PC-3 (cell line): ENCODE results near the gene UBE2E3.

Source experiments
- CTCF ChIP-seq: fragments of 300-600 bp; sonication (generic); conservative IDR thresholded peaks from 2 replicates; pipeline ENCODE4 v1.5.1; 2017; ENCODE audit warnings: antibody characterized with exemption, low read depth, mild to moderate bottlenecking, low read length
- EZH2 ChIP-seq: fragments of 300-600 bp; sonication (generic); IDR thresholded peaks from one replicate; pipeline ENCODE4 v1.6.1; 2017; ENCODE audit warnings: antibody characterized with exemption, mild to moderate bottlenecking, low read length; ENCODE audit not compliant: unreplicated experiment

- TF ChIP-seq EZH2 (no peak), CTCF (no peak)
Measured at GRCh38 chr2:181072486-181073235, 92.3 kb downstream of the UBE2E3 start.
